HepG2 (cell line): ENCODE results near the gene MPI. TPM values are rescaled to one million over a fixed set of nuclear protein-coding genes. Genes with fewer than 3 reads are reported as not detected.
A peak's percentile ranks its signal among the peaks of the same experiment; 100 is the strongest.

Experiments used
- CBFB ChIP-seq: sonication (generic); formaldehyde crosslinking; IDR thresholded peaks from 2 replicates; pipeline ENCODE4 v1.4.0; 2020; ENCODE audit warnings: missing genetic modification reagents
- FOXA3 ChIP-seq: IDR thresholded peaks from 2 replicates; pipeline ENCODE4 v1.6.1; 2016; ENCODE audit warnings: missing genetic modification reagents, missing compliant biosample characterization
- GATAD1 ChIP-seq: IDR thresholded peaks from 2 replicates; pipeline ENCODE4 v1.6.1; 2016; ENCODE audit warnings: missing genetic modification reagents, missing compliant biosample characterization
- GTF2F1 ChIP-seq: fragments of 150-350 bp; IDR thresholded peaks from 2 replicates; pipeline ENCODE4 v1.6.1; 2014; ENCODE audit warnings: low read length
- RBFOX2 ChIP-seq: fragments of 200-400 bp; formaldehyde crosslinking; IDR thresholded peaks from 2 replicates; pipeline ENCODE4 v1.6.1; 2017; ENCODE audit warnings: low read depth, mild to moderate bottlenecking, low read length
- SMAD9 ChIP-seq: sonication (generic); formaldehyde crosslinking; IDR thresholded peaks from 2 replicates; pipeline ENCODE4 v1.5.1; 2020; ENCODE audit warnings: mild to moderate bottlenecking, missing genetic modification reagents
- SRY ChIP-seq: sonication (generic); formaldehyde crosslinking; IDR thresholded peaks from 2 replicates; pipeline ENCODE4 v1.8.0; 2022; ENCODE audit warnings: mild to moderate bottlenecking, missing genetic modification reagents
- ZBED4 ChIP-seq: sonication (generic); formaldehyde crosslinking; IDR thresholded peaks from 2 replicates; pipeline ENCODE4 v1.4.0; 2020; ENCODE audit warnings: missing genetic modification reagents, borderline replicate concordance
- ZFP1 ChIP-seq: IDR thresholded peaks from 2 replicates; pipeline ENCODE4 v1.6.1; 2016
- ZNF18 ChIP-seq: sonication (generic); formaldehyde crosslinking; IDR thresholded peaks from 2 replicates; pipeline ENCODE4 v1.8.0; 2022; ENCODE audit warnings: mild to moderate bottlenecking, missing genetic modification reagents; ENCODE audit not compliant: insufficient replicate concordance
- ZNF24 ChIP-seq: fragments of 450-650 bp; IDR thresholded peaks from 2 replicates; pipeline ENCODE4 v1.6.1; 2017; ENCODE audit warnings: antibody characterized with exemption, mild to moderate bottlenecking
- ZNF280B ChIP-seq: sonication (generic); formaldehyde crosslinking; IDR thresholded peaks from 2 replicates; pipeline ENCODE4 v1.5.0; 2020; ENCODE audit warnings: missing genetic modification reagents, mild to moderate bottlenecking, borderline replicate concordance
- ZNF546 ChIP-seq: sonication (generic); formaldehyde crosslinking; conservative IDR thresholded peaks from 2 replicates; pipeline ENCODE4 v1.8.1; 2023; ENCODE audit warnings: mild to moderate bottlenecking, missing genetic modification reagents
- ZNF790 ChIP-seq: sonication (generic); formaldehyde crosslinking; IDR thresholded peaks from 2 replicates; pipeline ENCODE4 v1.8.0; 2022; ENCODE audit warnings: missing genetic modification reagents, mild to moderate bottlenecking, borderline replicate concordance
- ZNF839 ChIP-seq: sonication (generic); formaldehyde crosslinking; IDR thresholded peaks from 2 replicates; pipeline ENCODE4 v1.4.0; 2020; ENCODE audit warnings: missing genetic modification reagents, mild to moderate bottlenecking, borderline replicate concordance
- polyA plus RNA-seq, 8 experiments: library from polyadenylated mRNA; depleted of rRNA in 3 of 8; stranded (reverse) in 7 of 8; unstranded in 1 of 8; fragments of >200 nt; fragmentation: Illumina TruSeq in 4 of 8; extraction: Trizol in 4 of 8; gene quantifications; 2 replicates each; pipeline versions ENCODE4 v1.2.1 to v1.2.3, GENCODE V29; 2011 to 2016; ENCODE audit warnings: low read depth in 4 of 8, missing spikeins in 1 of 8, mixed read lengths in 1 of 8; ENCODE audit not compliant: insufficient read depth in 1 of 8
- total RNA-seq, 5 experiments: library from RNA; depleted of rRNA; stranded (reverse); fragments of >200 nt; fragmentation: Illumina TruSeq; extraction: Trizol; gene quantifications; 2 replicates each; pipeline ENCODE4 v1.2.3, GENCODE V29; 2016; ENCODE audit warnings: low read depth in 1 of 5
- TF ChIP-seq, protein P1 (sequence below): sonication (generic); formaldehyde crosslinking; IDR thresholded peaks from 2 replicates; pipeline ENCODE4 v1.5.0; 2020; ENCODE audit warnings: missing genetic modification reagents, mild to moderate bottlenecking, borderline replicate concordance

The MPI gene
- total and polyA plus RNA-seq, 2 of the 13 experiments (the other 11 are each of a cell fraction or from before 2014, with no cell fraction given): 36.9 to 63.5 TPM

GRCh38 chr15:74906450-74907162 lies 16.8 kb downstream of the MPI start, which contains the start of gene FAM219B (continued):
- TF ChIP-seq, protein P1, sequence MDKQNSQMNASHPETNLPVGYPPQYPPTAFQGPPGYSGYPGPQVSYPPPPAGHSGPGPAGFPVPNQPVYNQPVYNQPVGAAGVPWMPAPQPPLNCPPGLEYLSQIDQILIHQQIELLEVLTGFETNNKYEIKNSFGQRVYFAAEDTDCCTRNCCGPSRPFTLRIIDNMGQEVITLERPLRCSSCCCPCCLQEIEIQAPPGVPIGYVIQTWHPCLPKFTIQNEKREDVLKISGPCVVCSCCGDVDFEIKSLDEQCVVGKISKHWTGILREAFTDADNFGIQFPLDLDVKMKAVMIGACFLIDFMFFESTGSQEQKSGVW (CRISPR knock-in tag): no peak
- no peak for TF ChIP-seq SRY
- no peak for TF ChIP-seq ZNF24
- no peak for TF ChIP-seq ZNF790 (CRISPR knock-in tag)
- TF ChIP-seq RBFOX2: peak; percentile 94
- TF ChIP-seq ZBED4 (CRISPR knock-in tag): peak; percentile 27; the same call in 1 of the 2 replicates
- no peak for TF ChIP-seq ZNF18
- TF ChIP-seq ZFP1 (CRISPR knock-in tag): peak; percentile 47; the same call in 1 of the 2 replicates
- TF ChIP-seq ZNF839 (CRISPR knock-in tag): no peak
- TF ChIP-seq ZNF280B (CRISPR knock-in tag): no peak
- TF ChIP-seq FOXA3: no peak
- peak; percentile 29; the same call in 1 of the 2 replicates for TF ChIP-seq SMAD9
- peak; percentile 77; the same call in 1 of the 2 replicates for TF ChIP-seq ZNF546 (CRISPR knock-in tag)
- no peak for TF ChIP-seq GTF2F1
- peak; percentile 51 for TF ChIP-seq GATAD1 (CRISPR knock-in tag)
- peak; percentile 31; the same call in 1 of the 2 replicates for TF ChIP-seq CBFB (CRISPR knock-in tag)
